Fibroblast of villous mesenchyme (primary cell): ENCODE results near the gene CCDC112. TPM values are rescaled to one million over a fixed set of nuclear protein-coding genes. Genes with fewer than 3 reads are reported as not detected.

ENCODE experiments used
- DNase-seq: peaks from one replicate; pipeline ENCODE4 v3.0.0-alpha.2; 2010; ENCODE audit warnings: low read depth
- H3K4me3 ChIP-seq: 2 replicates; pipeline ENCODE4 v1.5.1; 2011; ENCODE audit warnings: low read depth, mild to moderate bottlenecking, low read length
- CTCF ChIP-seq: IDR thresholded peaks from 2 replicates; pipeline ENCODE4 v1.5.1; 2012; ENCODE audit warnings: low read depth, mild to moderate bottlenecking, low read length; ENCODE audit not compliant: insufficient read depth
- total RNA-seq: library from RNA; depleted of rRNA; stranded (reverse); fragments of >200 nt; gene quantifications from 2 replicates; pipeline ENCODE4 v1.2.3, GENCODE V29; 2012

Gene CCDC112
- total RNA-seq, 1 donor, result 5.2 TPM

DNA sequence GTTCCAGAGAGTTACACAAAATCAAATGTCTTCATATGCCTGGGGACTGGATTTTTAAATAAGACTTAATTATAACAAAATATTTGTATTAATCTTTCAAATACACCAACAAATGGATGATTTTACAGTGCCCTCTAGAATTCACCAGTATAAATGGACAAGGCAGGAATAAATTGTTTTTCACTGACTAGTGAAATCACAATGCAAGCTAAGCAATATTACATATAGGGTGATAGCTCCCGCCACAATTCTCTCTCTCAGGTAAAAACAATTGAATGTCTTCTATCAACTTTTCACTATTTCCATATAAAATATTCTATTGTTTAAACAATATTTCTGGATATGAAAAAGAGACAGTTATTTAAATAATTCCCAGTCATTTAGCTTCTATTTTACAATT lies 8.0 kb upstream of the CCDC112 start:
- no peak for TF ChIP-seq CTCF
- H3K4me3 ChIP-seq, result no peak overlapping the region
- no peak for DNase-seq

DNA sequence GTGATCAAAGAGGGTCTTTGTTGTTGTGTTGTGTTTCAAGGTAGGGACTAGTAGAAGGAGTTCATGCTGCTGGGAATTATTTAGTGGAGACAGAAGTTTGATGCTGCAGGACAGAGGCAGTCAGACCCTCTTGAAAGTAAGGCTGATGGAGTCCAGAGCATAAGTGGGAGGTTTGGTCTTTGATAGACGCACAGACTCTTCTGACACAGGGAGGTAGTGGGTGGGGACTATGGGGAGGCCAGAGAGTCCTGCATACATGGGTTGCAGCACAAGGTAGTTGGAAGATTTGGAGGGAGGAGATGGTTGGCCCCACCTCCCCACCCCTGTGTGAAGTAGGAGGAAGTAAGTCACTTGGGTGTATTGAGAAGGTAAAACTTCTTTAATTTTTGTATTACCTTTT lies 2.4 kb upstream of the CCDC112 start:
- TF ChIP-seq CTCF, result no peak
- no peak for DNase-seq
- no peak overlapping the region for H3K4me3 ChIP-seq

DNA sequence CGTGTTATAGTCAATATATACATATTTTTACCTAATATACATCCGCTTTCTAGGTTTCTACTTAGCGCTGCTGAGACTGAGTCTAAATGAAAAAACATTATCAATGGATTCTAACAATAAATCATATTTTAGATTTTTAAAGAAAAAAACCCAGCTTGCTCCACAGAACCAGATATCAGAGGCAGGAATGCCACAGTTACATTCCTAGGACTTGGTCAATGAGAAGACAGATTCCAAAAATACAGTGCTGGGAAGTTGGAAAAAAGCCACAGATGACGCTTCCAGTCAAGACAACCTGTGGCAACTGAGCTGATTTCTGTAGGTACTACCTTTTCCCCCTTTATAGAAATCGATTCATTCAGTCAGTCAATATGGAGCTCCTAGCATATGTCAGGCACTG lies 577 bp upstream of the CCDC112 start:
- DNase-seq, result peak; percentile 7
- TF ChIP-seq CTCF, result no peak
- peak overlapping the region; percentile 37 for H3K4me3 ChIP-seq

- TF ChIP-seq CTCF, result no peak
- H3K4me3 ChIP-seq, result peak overlapping the region; percentile 75
- no peak for DNase-seq
Observed at GRCh38 chr5:115295777-115296123, 704 bp downstream of the CCDC112 start.

DNA sequence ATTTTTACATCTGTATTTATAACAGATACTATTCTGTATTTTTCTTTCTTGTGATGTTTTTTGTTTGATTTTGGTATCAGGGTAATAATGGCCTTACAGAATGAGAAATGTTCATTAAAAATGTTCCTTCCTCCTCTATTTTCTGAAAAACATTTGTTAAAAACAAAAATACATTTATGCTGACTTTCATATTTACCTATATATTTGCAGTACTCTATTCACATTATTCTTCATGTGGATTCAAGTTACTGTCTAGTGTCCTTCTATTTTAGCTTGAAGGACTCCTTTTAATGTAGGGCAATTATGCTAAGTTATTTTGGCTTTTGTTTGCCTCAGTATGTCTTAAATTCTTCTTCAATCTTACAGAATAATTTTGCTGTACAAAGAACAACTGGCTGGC lies 5.1 kb downstream of the CCDC112 start:
- no peak overlapping the region for H3K4me3 ChIP-seq
- TF ChIP-seq CTCF, result no peak
- no peak for DNase-seq

- no peak for DNase-seq
- H3K4me3 ChIP-seq, result no peak overlapping the region
- no peak for TF ChIP-seq CTCF
Observed at GRCh38 chr5:115289104-115289503, 7.3 kb downstream of the CCDC112 start.

- H3K4me3 ChIP-seq, result no peak overlapping the region
- no peak for DNase-seq
- TF ChIP-seq CTCF, result no peak
Observed at GRCh38 chr5:115284021-115284420, 12.4 kb downstream of the CCDC112 start.
